SU-DHL-6 (cell line): ENCODE results near the gene SLC17A2.

Source experiments
- CTCF ChIP-seq: fragments of 200-600 bp; sonication (generic); IDR thresholded peaks from one replicate; pipeline ENCODE4 v1.5.1; 2017; ENCODE audit warnings: antibody characterized with exemption, mild to moderate bottlenecking, low read length, moderate library complexity; ENCODE audit not compliant: insufficient read depth, poor library complexity, severe bottlenecking
- EZH2phosphoT487 ChIP-seq: fragments of 200-600 bp; sonication (generic), shearing (Covaris generic); conservative IDR thresholded peaks from 2 replicates; pipeline ENCODE4 v1.6.1; 2018; ENCODE audit warnings: mild to moderate bottlenecking, antibody characterized with exemption, low read length, moderate library complexity, mixed read lengths

GRCh38 chr6:25975923-25976560 lies 45.6 kb upstream of the SLC17A2 start:
- TF ChIP-seq CTCF (no peak), EZH2phosphoT487 (no peak)
